ENCODE results near the gene RAMP3. TPM values are rescaled to one million over a fixed set of nuclear protein-coding genes. Genes with fewer than 3 reads are reported as not detected.

RAMP3 gene
- total RNA-seq, 1 donor from 2014 or later, result 49.2 TPM

DNA sequence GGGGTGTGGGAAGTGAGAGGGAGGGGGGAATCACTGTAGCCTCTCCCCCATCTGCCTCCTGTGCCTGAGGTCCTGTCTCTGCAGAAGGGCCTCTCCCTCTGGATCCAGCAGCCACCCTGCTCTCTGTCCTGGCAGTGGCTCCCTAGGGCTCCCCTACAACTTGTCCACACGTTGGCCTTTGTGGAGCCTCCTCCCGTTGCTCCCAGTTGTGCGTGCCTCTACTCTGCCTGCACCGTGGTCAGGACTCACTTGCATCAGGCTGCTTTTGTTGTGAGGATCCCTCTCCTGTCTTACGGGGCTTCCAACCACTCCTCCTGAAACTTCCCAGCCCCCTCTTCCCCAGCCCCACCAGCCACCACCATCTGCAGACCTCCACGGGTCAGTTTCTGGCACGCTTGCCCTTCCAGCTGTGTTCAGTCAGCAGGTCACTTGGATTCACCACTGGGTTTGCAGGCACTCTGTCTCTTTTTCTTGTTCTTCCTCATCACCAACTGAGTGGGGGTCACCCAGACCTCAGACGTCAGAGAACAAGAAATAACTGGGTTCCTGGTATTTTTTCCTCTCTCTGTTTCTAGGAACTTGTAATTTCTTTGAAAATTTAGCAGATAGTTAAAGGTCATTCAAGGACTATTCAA is 62.3 kb downstream of the RAMP3 start:
- no peak for DNase-seq (ENCODE audit: low spot score)

DNA sequence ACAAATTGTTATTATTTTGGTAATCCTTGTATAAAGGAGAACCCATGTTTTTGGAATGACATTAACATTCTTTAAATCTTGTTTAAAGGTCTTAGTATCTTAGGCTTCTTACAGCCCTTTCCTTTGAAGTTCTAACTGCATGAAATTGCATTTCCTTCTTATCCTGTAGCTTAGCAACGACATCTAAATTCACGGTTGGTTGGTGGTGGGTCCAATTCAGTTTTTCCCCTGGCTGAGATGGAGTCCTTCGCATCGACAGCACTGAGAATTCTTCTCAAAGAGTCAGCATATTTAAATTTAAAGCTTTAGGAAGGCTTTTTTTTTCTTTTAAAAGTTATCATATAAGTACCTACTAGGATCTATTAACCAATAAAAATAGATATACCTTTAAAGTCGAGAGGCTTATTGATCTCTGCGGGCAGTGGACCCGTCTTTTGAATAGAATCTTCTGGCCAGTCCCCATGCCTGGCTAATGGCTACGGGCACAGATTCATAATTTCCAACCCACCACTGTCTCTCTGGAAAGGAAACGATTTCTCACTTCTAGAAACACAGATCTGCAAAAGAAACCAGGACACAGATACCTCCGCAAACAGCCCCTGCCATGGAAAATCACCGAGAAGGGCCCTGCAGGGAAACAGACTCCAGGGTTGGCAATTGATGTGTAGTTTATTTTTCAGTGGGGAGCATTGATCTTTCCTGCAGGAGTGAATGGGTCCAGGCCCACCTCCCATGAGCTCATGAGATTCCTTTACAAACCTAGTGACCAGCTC is 63.4 kb downstream of the RAMP3 start:
- no peak for DNase-seq (ENCODE audit: low spot score)

- no peak for DNase-seq (ENCODE audit: low spot score)
Measured at GRCh38 chr7:45221896-45222604, 64.5 kb downstream of the RAMP3 start.

GRCh38 chr7:45223078-45223477 is 65.5 kb downstream of the RAMP3 start:
- no peak for DNase-seq (ENCODE audit: low spot score)

DNA sequence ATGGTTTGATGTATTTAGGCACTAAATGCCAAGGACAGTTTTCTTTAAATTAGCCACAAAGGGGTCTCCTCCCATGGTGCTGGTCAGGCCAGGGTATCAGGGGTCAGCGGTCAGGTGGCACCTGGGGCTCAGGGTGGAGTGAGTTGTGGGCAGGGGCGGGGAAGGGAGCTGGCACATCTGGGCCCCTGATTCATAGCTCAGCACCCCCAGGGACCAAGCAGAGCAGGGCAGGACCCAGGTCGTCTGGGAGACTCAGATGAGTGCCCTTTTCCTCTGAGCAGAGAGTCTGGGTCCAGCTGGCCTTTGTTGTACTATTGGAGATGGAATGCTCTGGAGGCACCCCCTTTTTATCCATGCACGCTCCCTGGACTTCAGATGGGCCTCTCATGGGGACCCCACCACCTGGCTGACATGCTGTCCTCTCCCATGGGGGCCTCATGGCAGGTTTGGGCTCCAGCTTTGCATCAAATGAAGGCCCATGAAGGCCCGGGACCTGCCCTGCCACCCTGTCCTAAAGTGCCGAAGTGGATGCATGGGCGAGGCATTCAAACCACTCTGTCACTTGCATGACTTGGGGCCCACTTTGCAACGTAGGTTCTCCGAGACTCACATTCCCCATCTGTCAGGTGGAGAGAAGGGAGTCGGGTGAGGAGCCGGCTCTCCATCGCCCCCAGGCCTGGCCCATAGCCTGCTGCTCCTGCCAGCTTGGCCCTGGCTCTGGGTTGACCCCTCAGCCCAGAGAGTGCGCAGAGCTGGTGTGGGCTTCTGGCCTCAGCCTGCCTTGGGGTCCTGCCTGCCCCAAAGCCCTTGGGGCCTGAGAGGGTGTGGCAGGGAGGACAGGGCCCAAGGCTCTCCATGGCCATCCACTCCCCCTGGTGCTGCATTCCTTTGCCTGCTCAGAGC is 66.4 kb downstream of the RAMP3 start:
- no peak for DNase-seq (ENCODE audit: low spot score)

DNA sequence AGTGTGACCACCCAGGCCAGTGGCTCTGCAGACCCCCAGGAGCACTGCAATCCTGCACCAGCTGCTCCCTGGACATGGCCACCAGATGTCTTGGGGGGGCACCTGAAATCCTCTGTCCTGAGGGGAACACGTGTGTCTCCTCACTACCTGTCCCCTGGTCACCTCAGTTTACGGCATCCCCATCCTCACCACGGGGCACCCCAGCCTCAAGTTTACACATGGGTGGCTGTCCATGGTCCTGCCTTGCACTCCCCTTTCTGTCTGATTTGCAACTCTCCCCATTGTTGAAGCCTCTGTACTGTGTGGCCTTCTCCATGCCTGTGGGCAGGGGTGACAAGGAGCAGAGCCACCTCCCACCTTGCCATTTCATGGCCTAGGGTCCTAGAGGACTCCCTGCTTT is 67.2 kb downstream of the RAMP3 start:
- no peak for DNase-seq (ENCODE audit: low spot score)

DNA sequence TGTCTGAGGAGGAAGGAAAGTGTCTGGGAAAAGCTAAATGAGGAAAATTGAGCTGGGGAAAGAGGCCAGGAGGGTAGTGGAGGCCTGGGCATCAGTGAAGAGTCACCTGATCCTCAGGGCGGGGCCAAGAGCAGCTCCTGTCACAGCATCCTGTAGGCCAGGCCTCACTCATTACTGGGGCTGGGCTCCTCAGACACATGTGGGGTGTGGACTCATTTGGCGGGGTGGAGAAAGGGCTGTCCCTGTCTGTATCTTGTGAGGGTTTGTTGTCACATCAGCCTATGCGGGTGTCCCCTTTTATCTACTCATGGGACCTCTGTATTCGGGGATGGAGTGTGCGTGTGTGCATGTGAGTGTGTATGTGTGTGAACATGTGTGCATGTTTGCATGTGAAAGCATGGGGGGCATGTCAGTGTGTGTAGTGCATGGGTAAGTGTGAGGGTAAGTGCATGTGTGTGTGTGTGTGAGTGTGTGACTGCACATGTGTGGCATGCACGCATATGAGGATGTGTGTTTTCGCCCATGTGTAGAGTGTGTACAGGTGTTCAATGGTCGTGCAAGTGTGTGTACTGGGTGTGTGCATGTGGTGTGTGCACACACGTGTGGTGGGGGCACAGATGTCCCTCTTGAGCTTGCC is 67.8 kb downstream of the RAMP3 start:
- DNase-seq (ENCODE audit: low spot score), result no peak

DNA sequence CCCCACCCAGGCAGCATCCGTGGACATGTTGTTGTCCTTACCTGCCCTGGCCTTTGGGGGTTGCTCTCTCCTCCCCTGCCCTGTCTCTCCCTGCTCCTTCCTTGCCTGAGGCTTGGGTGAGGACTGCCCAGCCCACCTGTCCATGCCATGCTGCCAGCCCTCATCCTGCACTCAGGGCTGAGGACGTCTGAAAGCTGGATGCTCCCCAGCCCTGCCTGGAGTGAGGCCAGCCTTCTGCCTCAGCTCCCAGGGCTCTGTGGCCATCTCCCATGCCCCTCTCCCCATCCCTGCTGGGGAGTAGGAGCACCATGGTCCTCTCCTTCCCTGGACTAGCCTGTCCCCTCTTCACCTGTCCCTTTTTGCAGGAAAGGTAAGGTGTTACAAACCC is 68.4 kb downstream of the RAMP3 start:
- DNase-seq (ENCODE audit: low spot score), result no peak

DNA sequence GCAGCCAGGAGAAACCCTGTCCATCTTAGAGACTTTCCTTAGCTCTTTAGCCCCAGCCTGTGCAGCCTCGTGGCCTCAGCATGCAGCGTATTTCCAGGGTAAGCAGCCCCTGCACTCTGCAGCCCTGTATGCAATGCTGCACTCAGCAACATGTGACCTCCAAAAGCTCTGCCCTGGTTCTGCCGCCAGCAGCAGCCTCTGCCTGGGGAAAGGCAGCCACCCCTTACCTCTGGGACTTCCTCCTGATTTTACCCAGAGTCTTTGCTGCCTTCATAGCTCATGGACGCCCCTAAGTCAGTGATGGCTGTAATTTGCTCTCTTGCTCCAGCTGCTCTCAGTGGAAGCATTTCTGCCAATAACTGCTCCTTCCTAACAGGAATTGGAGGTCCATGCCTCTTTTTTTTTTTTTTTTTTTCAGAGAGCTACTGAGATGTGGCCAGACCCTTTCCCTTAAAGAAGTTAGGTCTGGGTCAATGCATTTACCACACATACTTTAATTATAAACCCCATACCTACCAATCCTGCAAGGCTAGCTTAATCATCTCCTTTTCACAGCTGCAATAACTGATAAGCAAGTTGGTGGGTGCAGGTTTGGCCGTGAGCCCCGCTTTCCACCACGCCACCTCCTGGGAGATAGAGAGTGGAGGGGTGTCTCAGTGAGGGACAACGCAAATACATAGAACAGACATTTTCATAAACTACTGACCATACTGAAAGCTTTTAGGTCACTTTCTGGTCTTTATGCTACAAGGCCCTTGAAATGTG is 71.7 kb downstream of the RAMP3 start:
- DNase-seq (ENCODE audit: low spot score), result no peak

GRCh38 chr7:45230083-45230482 is 72.5 kb downstream of the RAMP3 start:
- no peak for DNase-seq (ENCODE audit: low spot score)

DNA sequence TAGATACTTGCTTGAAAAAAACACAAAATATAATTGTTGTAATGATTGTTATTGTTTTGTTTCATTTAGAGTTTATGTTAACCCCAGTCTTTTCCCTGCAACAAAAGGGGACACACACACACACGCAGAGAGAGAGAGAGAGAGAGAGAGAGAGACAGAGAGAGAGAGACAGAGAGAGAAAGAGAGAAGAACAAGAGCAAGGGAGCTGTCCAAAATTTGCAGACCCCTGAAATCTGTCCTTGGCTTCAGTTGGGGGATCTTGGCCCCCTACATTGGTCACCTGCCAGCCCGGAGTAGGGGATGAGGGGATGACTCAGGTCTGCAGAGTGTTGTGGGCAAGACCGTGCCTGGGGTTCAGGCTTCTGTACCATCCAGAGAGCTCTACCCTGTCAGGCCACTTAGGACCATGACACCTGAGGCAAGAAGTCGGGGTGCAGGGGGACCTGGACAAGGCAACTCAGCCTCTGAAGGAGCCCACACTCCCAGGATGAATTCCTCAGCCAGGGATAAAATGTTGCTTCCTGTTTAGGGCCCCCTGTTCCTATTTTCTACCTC is 73.1 kb downstream of the RAMP3 start:
- DNase-seq (ENCODE audit: low spot score), result no peak

GRCh38 chr7:45233249-45233775 is 75.7 kb downstream of the RAMP3 start:
- DNase-seq (ENCODE audit: low spot score), result no peak

Other genes starting within 250 kb of the RAMP3 start
- gene MYO1G, start 178.8 kb upstream of the RAMP3 start, total RNA-seq, result 8.7 TPM
- gene CCM2, start 157.6 kb upstream of the RAMP3 start, total RNA-seq, result 53.2 TPM
- gene NACAD, start 68.8 kb upstream of the RAMP3 start, total RNA-seq, result 6.2 TPM
- gene TBRG4, start 46.1 kb upstream of the RAMP3 start, total RNA-seq, result 49.8 TPM

Measured in mesenteric fat pad (tissue), 1 donor.